OCI-LY7 (cell line): ENCODE data around the gene OMG.

ENCODE experiments used
- CTCF ChIP-seq: fragments of 200-600 bp; sonication (generic); conservative IDR thresholded peaks from 2 replicates; pipeline ENCODE4 v1.5.1; 2014; ENCODE audit warnings: mild to moderate bottlenecking, antibody characterized with exemption, low read length, moderate library complexity, mixed read lengths
- EZH2phosphoT487 ChIP-seq: fragments of 200-600 bp; sonication (generic); IDR thresholded peaks from 2 replicates; pipeline ENCODE4 v1.6.1; 2018; ENCODE audit warnings: low read depth, borderline replicate concordance, mild to moderate bottlenecking, mixed run types, antibody characterized with exemption, low read length, moderate library complexity, mixed read lengths

DNA sequence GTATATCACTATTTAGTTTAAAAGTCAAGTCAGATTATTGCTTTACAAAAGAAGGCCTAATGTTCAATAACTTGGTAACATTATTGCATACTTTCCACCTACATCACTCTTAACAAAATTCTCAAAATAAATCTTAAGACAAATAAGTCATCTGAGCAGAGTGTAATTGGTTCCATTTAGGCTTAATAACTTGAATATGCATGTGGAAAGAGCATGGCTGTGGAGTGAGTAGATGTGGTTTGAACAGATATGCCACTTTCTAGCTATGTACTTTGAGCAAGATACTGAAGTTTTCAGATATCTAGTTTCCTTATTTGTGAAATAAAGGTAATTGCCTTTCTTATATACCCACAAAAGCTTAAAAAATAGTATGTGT lies 31.1 kb upstream of the OMG start:
- TF ChIP-seq CTCF, result no peak
- TF ChIP-seq EZH2phosphoT487, result no peak
